Colonic mucosa (tissue), 4 donors: Measurements from ENCODE around the gene MAP3K5. TPM values are rescaled to one million over a fixed set of nuclear protein-coding genes. Genes with fewer than 3 reads are reported as not detected.
"Not testable (repeated sequence)": the region's sequence is repeated elsewhere in the genome, so short reads cannot be mapped to it uniquely, and the experiment has no call there.

Experiments used
- DNase-seq: peaks from one replicate; pipeline ENCODE4 v3.0.0-alpha.2; 2020
- H3K27ac ChIP-seq: fragments of 200-600 bp; one replicate; pipeline ENCODE4 v1.8.0; 2021
- H3K27me3 ChIP-seq: fragments of 200-600 bp; one replicate; pipeline ENCODE4 v1.8.0; 2021
- H3K36me3 ChIP-seq: fragments of 200-600 bp; one replicate; pipeline ENCODE4 v1.8.0; 2021
- H3K4me1 ChIP-seq: fragments of 200-600 bp; one replicate; pipeline ENCODE4 v1.8.0; 2021; ENCODE audit warnings: mild to moderate bottlenecking
- H3K4me3 ChIP-seq: fragments of 200-600 bp; one replicate; pipeline ENCODE4 v1.8.0; 2021
- H3K9ac ChIP-seq, 2 donors: one replicate each; pipeline ENCODE4 v1.7.0; 2013; ENCODE audit warnings: control low read depth in 2 of 2, low read depth in 2 of 2, low read length in 2 of 2
- H3K9me3 ChIP-seq: fragments of 200-600 bp; one replicate; pipeline ENCODE4 v1.8.0; 2021
- CTCF ChIP-seq: fragments of 200-600 bp; IDR thresholded peaks from one replicate; pipeline ENCODE4 v1.8.0; 2022; ENCODE audit warnings: antibody characterized with exemption, mild to moderate bottlenecking
- intact Hi-C: fragments of 100-400 bp; cut with DNase I; formaldehyde crosslinking; loops from one replicate; pipeline ENCODE4 v1.14.1; 2022
- total RNA-seq, 2 donors: library from RNA; stranded (reverse); fragmentation: NEBNext Ultra II Directional in 1 of 2; extraction: Animal tissue kit (Norgen Biotek cat#: 25700) in 1 of 2; gene quantifications; one replicate each; pipeline ENCODE4 v1.2.1, GENCODE V29; 2021
- donor health status: healthy.
- donor health status: DM: no; HTN: no; CAD: no.
- donor health status: DM: no; HTN: no; CAD: no.

Gene MAP3K5
- total RNA-seq, 2 donors from 2014 or later: 15.3 to 17.1 TPM

- H3K27me3 ChIP-seq: no peaks in the 10 kb centered on the region
- DNase-seq: peak; percentile 80
- H3K4me1 ChIP-seq: peaks cover 2% of the 10 kb centered on the region
- no peaks in the 10 kb centered on the region for H3K36me3 ChIP-seq
- intact Hi-C loops: loop anchor here (2.0 to 5.0 kb wide), 2 partner anchors 147 to 209 kb away; no protein-coding TSS in a partner anchor
- peak overlapping the region; percentile 90 for H3K4me3 ChIP-seq
- no peak for TF ChIP-seq CTCF
- H3K9ac ChIP-seq: peak overlapping the region; percentile 96 to 99
- no peaks in the 10 kb centered on the region for H3K9me3 ChIP-seq
- peak overlapping the region; percentile 98 for H3K27ac ChIP-seq
Measured at GRCh38 chr6:136791296-136792094, 782 bp downstream of the MAP3K5 start.

- Histone ChIP-seq H3K36me3 (no peaks in the 10 kb centered on the region), H3K27ac (peak overlapping the region; percentile 98), H3K27me3 (no peaks in the 10 kb centered on the region), H3K9me3 (no peaks in the 10 kb centered on the region), H3K4me3 (peak overlapping the region; percentile 90), H3K9ac (peak overlapping the region in 1 of 2 donors; percentile 96), H3K4me1 (peaks cover 2% of the 10 kb centered on the region)
- intact Hi-C loops: loop anchor here (5.0 kb wide), 1 partner anchor 208 kb away; no protein-coding TSS in a partner anchor
- TF ChIP-seq CTCF: no peak
- DNase-seq: no peak
Measured at GRCh38 chr6:136790411-136791295, 1.6 kb downstream of the MAP3K5 start.

GRCh38 chr6:136789440-136789839, 2.8 kb downstream of the MAP3K5 start:
- H3K9ac ChIP-seq, H3K27ac ChIP-seq, H3K36me3 ChIP-seq, H3K4me3 ChIP-seq, H3K4me1 ChIP-seq, intact Hi-C loops, H3K27me3 ChIP-seq, H3K9me3 ChIP-seq, DNase-seq: not testable (repeated sequence)

- no peaks in the 10 kb centered on the region for H3K36me3 ChIP-seq
- no peak overlapping the region for H3K4me3 ChIP-seq
- intact Hi-C loops: no loop called here
- no peaks in the 10 kb centered on the region for H3K27me3 ChIP-seq
- TF ChIP-seq CTCF: no peak
- H3K4me1 ChIP-seq: peaks cover 11% of the 10 kb centered on the region
- no peaks in the 10 kb centered on the region for H3K9me3 ChIP-seq
- DNase-seq: no peak
- H3K27ac ChIP-seq: peak overlapping the region; percentile 56
- no peak overlapping the region for H3K9ac ChIP-seq
Measured at GRCh38 chr6:136788069-136788902, 4.0 kb downstream of the MAP3K5 start.

- no peak for TF ChIP-seq CTCF
- no peak overlapping the region for H3K9ac ChIP-seq
- no peak for DNase-seq
- no peaks in the 10 kb centered on the region for H3K36me3 ChIP-seq
- no peak overlapping the region for H3K4me3 ChIP-seq
- peak overlapping the region; percentile 56 for H3K27ac ChIP-seq
- peaks cover 11% of the 10 kb centered on the region for H3K4me1 ChIP-seq
- intact Hi-C loops: no loop called here
- no peaks in the 10 kb centered on the region for H3K27me3 ChIP-seq
- no peaks in the 10 kb centered on the region for H3K9me3 ChIP-seq
Measured at GRCh38 chr6:136787726-136788068, 4.6 kb downstream of the MAP3K5 start.
